Astrocyte of the cerebellum (primary cell): ENCODE measurements around the gene RPL22.

Experiments
- DNase-seq: peaks from one replicate; pipeline ENCODE4 v3.0.0-alpha.2; 2011; ENCODE audit warnings: low read depth
- H3K4me3 ChIP-seq: 2 replicates; pipeline ENCODE4 v1.5.1; 2011; ENCODE audit warnings: mild to moderate bottlenecking, low read depth, low read length, moderate library complexity
- CTCF ChIP-seq: IDR thresholded peaks from 2 replicates; pipeline ENCODE4 v1.5.1; 2012; ENCODE audit warnings: low read length, low read depth, moderate library complexity, mild to moderate bottlenecking; ENCODE audit errors: missing control alignments
- in situ Hi-C: cut with HindIII; loops from 2 replicates; pipeline ENCODE4 v1.10.0; 2017; ENCODE audit warnings: low sequenced_read_pairs

The RPL22 gene

GRCh38 chr1:6188466-6188865 lies 10.9 kb downstream of the RPL22 start:
- no peak overlapping the region for H3K4me3 ChIP-seq
- DNase-seq: no peak
- no peak for TF ChIP-seq CTCF
- in situ Hi-C loops: no loop called here

GRCh38 chr1:6185635-6186382 lies 13.6 kb downstream of the RPL22 start:
- in situ Hi-C loops: no loop called here
- no peak for DNase-seq
- peak; percentile 48 for TF ChIP-seq CTCF
- no peak overlapping the region for H3K4me3 ChIP-seq

GRCh38 chr1:6185151-6185550 lies 14.2 kb downstream of the RPL22 start:
- H3K4me3 ChIP-seq: no peak overlapping the region
- in situ Hi-C loops: no loop called here

GRCh38 chr1:6184083-6184783 lies 15.2 kb downstream of the RPL22 start:
- no peak for TF ChIP-seq CTCF
- DNase-seq: no peak
- in situ Hi-C loops: no loop called here
- no peak overlapping the region for H3K4me3 ChIP-seq

More at GRCh38 chr1:6185151-6185550, 14.2 kb downstream of the RPL22 start:
- DNase-seq: peak; percentile 80
- no peak for TF ChIP-seq CTCF

GRCh38 chr1:6183520-6183989 lies 15.8 kb downstream of the RPL22 start:
- no peak for TF ChIP-seq CTCF
- in situ Hi-C loops: no loop called here
- no peak for DNase-seq
- no peak overlapping the region for H3K4me3 ChIP-seq

GRCh38 chr1:6181347-6181770 lies 18.0 kb downstream of the RPL22 start:
- no peak overlapping the region for H3K4me3 ChIP-seq
- peak; percentile 9 for TF ChIP-seq CTCF
- in situ Hi-C loops: no loop called here
- no peak for DNase-seq
